Mucosa of descending colon (tissue), 3 donors: ENCODE results near the gene RBM8A. TPM values are rescaled to one million over a fixed set of nuclear protein-coding genes. Genes with fewer than 3 reads are reported as not detected.

Source experiments
- ATAC-seq: fragments of 200-7000 bp; cut with Tn5 transposase; one replicate; pipeline ENCODE4 v1.9.1; 2020; ENCODE audit warnings: mild to moderate bottlenecking, moderate library complexity
- DNase-seq, 3 donors: peaks; one replicate each; pipeline ENCODE4 v3.0.0-alpha.2; 2020
- H3K36me3 ChIP-seq: fragments of 200-600 bp; one replicate; pipeline ENCODE4 v1.8.0; 2021; ENCODE audit warnings: low read depth, mild to moderate bottlenecking
- H3K4me1 ChIP-seq: fragments of 200-600 bp; one replicate; pipeline ENCODE4 v1.8.0; 2021; ENCODE audit warnings: low read depth, mild to moderate bottlenecking
- H3K4me3 ChIP-seq: fragments of 200-600 bp; one replicate; pipeline ENCODE4 v1.8.0; 2021; ENCODE audit warnings: mild to moderate bottlenecking
- H3K9me3 ChIP-seq: fragments of 200-600 bp; one replicate; pipeline ENCODE4 v1.8.0; 2021; ENCODE audit warnings: mild to moderate bottlenecking
- intact Hi-C, 2 donors: fragments of 100-400 bp; cut with DNase I in 1 of 2; cut with micrococcal nuclease in 1 of 2; formaldehyde crosslinking; loops; one replicate each; pipeline versions ENCODE4 v1.11.0 to v1.11.1; 2022; cut with DNase I, micrococcal nuclease
- long read RNA-seq, 2 donors: library from polyadenylated mRNA; unstranded; transcript quantifications; one replicate each; pipeline ENCODE4 v2.0.0, GENCODE V29; 2019 to 2021
- total RNA-seq, 3 donors: library from RNA; stranded (reverse); fragmentation: NEBNext Ultra II Directional in 2 of 3; extraction: Animal tissue kit (Norgen Biotek cat#: 25700) in 2 of 3; gene quantifications; one replicate each; pipeline versions ENCODE4 v1.2.1 to v1.2.4, GENCODE V29; 2021 to 2023
- TF ChIP-seq, protein P1 (sequence below): fragments of 200-600 bp; IDR thresholded peaks from one replicate; pipeline ENCODE4 v1.8.0; 2022; ENCODE audit warnings: antibody characterized with exemption, mild to moderate bottlenecking
- donor health status: DM: no; HTN: no; CAD: no; lungs with moderate emphysema.
- donor health status: DM: no; HTN: no; CAD: no.
- donor health status: DM: no; HTN: yes; CAD: no.

The RBM8A gene
- total RNA-seq = 10 to 100 TPM; 82.3 to 94.5 (median 93.9) TPM
- long read RNA-seq, donor 1, full-length matches to known transcripts = 35 of 49 reads
- long read RNA-seq, donor 1, partial matches to known transcripts = 8 of 49 reads
- long read RNA-seq, donor 1, other reads (novel, unspliced or antisense) = 6 of 49 reads
- long read RNA-seq, donor 2, full-length matches to known transcripts = 36 of 57 reads
- long read RNA-seq, donor 2, partial matches to known transcripts = 16 of 57 reads
- long read RNA-seq, donor 2, other reads (novel, unspliced or antisense) = 5 of 57 reads

DNA sequence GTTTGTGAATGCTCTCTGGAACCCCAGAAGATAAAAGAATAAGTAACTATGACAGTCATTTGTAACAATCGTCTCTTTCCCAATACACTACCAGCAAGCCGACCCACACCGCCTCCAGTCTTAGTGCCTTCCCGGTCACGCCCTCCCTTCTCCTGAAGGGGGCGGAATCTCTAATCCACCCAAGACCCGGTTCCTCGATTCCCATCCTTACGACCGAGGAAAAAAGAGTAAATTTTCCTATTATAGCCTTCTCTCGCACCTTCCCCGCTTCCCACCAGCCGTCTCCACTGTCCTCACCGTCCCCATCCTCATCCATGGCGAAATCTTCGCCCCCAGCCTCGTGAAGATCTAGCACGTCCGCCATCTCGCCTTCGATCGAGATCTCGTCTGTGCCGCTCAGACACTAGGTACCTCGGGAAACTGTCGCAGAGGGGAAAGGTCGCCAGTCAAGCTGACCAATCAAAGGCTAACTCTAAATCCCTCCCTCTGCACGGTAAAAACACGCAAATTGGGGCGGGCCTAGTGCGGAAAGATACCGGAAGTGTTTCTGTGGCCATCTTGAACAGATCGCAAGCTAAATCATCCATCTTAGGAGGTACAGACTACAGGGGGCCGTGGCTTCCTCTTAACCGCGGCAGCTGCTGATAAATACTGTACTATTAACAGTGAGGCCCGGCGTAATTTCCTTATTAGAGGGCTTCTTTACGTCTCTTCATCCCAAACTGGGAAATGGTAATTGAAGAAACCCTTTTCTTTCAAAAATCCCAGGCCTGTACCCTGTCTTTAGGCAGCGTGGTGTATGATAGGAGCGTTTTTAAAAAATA is at the start of gene RBM8A:
Gene RBM8A, minus strand, starts transcription at position 422 of the 824 bp plus-strand sequence. Its CDS starts 58 bp downstream, at position 364.
- intact Hi-C loops = no loop called here

DNA sequence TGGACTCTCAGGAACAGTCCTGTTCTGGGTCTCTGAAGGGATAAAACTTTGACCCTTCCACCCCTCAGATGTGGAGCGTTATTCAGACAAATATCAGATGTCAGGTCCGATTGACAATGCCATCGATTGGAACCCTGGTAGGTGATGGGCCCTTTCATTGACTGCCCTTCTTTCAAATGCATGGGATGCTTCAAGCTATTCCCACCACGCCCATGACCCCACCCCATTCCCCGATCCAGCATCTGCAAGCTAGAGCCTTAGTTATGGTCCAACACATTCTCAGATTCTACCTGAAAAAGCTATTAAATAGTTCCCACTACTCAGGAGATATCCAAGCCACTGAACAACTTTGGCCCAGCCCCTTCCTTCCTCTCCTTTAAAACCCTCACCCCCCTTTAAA is 49.7 kb upstream of the RBM8A start:
- ATAC-seq = no peak
- DNase-seq = no peak
- Histone ChIP-seq H3K4me1 (peaks cover 36% of the 10 kb centered on the region), H3K9me3 (no peaks in the 10 kb centered on the region), H3K4me3 (no peak overlapping the region), H3K36me3 (no peaks in the 10 kb centered on the region)
- intact Hi-C loops = loop anchor here in 1 of 2 donors (1.0 kb wide), 1 partner anchor 30 kb away; no protein-coding TSS in a partner anchor
- TF ChIP-seq, protein P1, sequence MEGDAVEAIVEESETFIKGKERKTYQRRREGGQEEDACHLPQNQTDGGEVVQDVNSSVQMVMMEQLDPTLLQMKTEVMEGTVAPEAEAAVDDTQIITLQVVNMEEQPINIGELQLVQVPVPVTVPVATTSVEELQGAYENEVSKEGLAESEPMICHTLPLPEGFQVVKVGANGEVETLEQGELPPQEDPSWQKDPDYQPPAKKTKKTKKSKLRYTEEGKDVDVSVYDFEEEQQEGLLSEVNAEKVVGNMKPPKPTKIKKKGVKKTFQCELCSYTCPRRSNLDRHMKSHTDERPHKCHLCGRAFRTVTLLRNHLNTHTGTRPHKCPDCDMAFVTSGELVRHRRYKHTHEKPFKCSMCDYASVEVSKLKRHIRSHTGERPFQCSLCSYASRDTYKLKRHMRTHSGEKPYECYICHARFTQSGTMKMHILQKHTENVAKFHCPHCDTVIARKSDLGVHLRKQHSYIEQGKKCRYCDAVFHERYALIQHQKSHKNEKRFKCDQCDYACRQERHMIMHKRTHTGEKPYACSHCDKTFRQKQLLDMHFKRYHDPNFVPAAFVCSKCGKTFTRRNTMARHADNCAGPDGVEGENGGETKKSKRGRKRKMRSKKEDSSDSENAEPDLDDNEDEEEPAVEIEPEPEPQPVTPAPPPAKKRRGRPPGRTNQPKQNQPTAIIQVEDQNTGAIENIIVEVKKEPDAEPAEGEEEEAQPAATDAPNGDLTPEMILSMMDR = no peak

More for the DNA sequence above, at the start of gene RBM8A:
- H3K4me1 ChIP-seq = peaks cover 7% of the 10 kb centered on the region
- H3K36me3 ChIP-seq = no peaks in the 10 kb centered on the region
- H3K9me3 ChIP-seq = no peaks in the 10 kb centered on the region
- DNase-seq (peak; percentile 93 to 97 (median 93)), ATAC-seq (peak; percentile 99)
- H3K4me3 ChIP-seq = peak within 1 kb of the TSS; percentile 33
- TF ChIP-seq, protein P1 = peak; percentile 53

DNA sequence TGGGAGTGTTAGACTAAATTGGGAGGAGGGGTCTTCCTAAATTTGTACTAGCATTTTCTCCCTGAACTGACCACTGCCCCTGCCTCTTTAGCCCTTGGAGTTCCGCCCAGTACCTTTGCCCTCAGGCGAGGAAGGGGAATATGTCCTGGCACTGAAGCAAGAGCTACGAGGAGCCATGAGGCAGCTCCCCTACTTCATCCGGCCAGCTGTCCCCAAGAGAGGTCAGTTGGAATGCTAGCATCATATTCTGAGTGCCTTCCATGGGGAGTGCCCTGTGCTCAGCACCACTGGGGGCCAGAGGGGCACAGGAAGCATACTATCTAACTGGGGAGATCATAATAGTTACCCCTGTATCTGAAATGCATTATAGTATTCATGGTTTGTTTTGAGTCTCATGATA is 47.9 kb upstream of the RBM8A start:
- DNase-seq (no peak), ATAC-seq (no peak)
- intact Hi-C loops = no loop called here
- peaks cover 29% of the 10 kb centered on the region for H3K4me1 ChIP-seq
- H3K36me3 ChIP-seq = no peaks in the 10 kb centered on the region
- no peaks in the 10 kb centered on the region for H3K9me3 ChIP-seq
- TF ChIP-seq, protein P1 = no peak
- no peak overlapping the region for H3K4me3 ChIP-seq

DNA sequence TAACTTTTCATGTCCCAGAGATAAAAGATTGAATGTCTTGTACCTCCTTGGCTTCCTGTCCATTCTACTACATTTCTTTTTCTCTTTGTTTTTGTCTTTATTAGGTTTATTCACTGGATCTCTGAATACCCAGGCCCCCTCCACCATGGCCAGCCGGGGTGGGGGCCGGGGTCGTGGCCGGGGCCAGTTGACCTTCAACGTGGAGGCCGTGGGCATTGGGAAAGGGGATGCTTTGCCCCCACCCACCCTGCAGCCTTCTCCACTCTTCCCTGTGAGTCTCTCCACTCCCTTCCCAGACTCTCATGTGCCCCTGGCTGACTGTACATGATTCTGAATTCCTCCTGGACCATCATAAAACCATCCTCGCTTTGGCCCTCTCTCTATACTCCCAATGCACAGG is 47.4 kb upstream of the RBM8A start:
- intact Hi-C loops = loop anchor here in 1 of 2 donors (5.0 kb wide), 1 partner anchor 33 kb away; no protein-coding TSS in a partner anchor
- ATAC-seq (no peak), DNase-seq (no peak)
- TF ChIP-seq, protein P1 = no peak
- H3K9me3 ChIP-seq = no peaks in the 10 kb centered on the region
- H3K36me3 ChIP-seq = no peaks in the 10 kb centered on the region
- peaks cover 24% of the 10 kb centered on the region for H3K4me1 ChIP-seq
- no peak overlapping the region for H3K4me3 ChIP-seq

DNA sequence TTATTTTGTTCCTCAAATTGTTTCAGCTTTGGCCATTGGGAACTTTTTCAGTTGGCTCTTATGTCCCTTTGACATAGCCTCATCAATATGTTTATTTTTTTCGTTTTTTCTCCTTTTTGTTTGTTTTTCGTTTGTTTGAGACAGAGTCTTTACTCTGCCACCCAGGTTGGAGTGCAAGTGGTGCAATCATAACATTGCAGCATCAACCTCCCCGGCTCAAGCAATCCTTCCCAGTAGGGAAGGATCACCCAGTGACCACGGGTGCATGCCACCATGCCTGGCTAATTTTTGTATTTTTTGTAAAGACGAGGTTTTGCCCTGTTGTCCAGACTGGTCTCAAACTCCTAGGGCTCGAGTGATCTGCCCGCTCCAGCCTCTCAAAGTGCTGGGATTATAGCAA is 45.3 kb upstream of the RBM8A start:
- no peaks in the 10 kb centered on the region for H3K36me3 ChIP-seq
- peaks cover 5% of the 10 kb centered on the region for H3K4me1 ChIP-seq
- H3K9me3 ChIP-seq = no peaks in the 10 kb centered on the region
- intact Hi-C loops = loop anchor here in 1 of 2 donors (5.0 kb wide), 1 partner anchor 35 kb away; no protein-coding TSS in a partner anchor
- H3K4me3 ChIP-seq = no peak overlapping the region
- ATAC-seq = no peak
- TF ChIP-seq, protein P1 = no peak
- no peak for DNase-seq
